ENCODE measurements around the gene MLX. TPM values are rescaled to one million over a fixed set of nuclear protein-coding genes. Genes with fewer than 3 reads are reported as not detected.

The MLX gene, protein sequence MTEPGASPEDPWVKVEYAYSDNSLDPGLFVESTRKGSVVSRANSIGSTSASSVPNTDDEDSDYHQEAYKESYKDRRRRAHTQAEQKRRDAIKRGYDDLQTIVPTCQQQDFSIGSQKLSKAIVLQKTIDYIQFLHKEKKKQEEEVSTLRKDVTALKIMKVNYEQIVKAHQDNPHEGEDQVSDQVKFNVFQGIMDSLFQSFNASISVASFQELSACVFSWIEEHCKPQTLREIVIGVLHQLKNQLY
- 44.5 and 48.4 TPM in 2 replicates for total RNA-seq (2014; rRNA removed; shearing (Covaris generic))

DNA sequence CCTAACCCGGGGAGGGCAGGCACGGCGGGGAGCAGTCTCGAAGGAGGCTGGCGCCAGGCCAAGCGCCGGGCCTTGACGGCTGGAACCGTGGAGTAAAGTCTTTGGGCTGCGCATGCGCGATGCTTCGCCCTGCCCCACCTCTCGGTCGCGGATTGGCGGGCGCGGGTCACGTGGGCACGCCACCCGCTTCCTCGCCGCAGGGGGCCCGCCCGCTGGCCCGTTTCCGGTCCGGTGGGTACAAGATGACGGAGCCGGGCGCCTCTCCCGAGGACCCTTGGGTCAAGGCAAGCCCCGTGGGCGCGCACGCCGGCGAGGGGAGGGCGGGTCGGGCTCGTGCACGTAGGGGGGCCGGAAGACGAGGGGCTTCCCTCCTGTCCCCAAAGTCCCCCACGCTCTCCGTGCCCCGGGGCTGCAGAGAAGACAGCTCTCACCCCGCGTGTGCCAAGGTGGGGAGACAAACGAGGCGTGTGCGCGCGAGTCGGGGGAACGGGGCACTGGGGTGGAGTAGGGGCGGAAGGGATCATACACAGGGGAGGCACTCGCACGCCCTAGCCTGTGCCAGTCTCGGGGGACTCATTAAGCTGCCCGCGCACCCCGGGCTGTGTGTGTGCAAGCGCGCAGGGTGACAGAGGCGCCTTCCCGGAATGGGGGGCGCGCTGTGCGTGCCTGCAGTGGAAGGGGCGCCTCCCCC is at the start of gene MLX:
TSS of gene MLX (plus strand) at position 218 of the 691 bp plus-strand sequence. CDS start at position 243, 25 bp downstream.
- H3K27me3 ChIP-seq, result no peaks in the 10 kb centered on the region
- H3K4me3 ChIP-seq, result peak within 1 kb of the TSS; percentile 80
- H3K36me3 ChIP-seq, result peaks cover 42% of the 10 kb centered on the region
- H3K4me1 ChIP-seq, result peaks cover 5% of the 10 kb centered on the region; the same call in 1 of the 2 replicates
- no peaks in the 10 kb centered on the region for H3K9me3 ChIP-seq (replicated peaks)
- peak within 1 kb of the TSS; percentile 56 for H3K27ac ChIP-seq
- DNase-seq, result peak; percentile 93 to 97

DNA sequence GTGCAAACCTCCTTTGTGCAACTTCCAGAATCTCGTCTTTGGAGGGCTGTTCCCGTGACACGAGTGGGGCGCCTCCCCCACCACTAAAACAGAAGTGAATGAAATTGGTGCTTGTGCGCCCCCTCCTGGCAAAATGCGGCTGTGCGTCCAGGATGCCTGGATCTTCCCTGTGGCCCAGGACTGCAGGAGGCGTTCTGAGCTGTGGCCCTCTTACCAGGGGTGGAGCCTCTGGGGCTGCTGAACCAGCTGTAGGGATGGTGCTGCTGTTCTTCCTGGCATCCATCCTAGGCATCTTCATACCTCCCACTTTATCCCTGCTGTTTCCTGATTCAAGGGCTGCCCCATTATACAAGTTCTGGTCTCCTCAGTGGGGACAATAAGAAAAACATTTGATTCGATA is 49.4 kb upstream of the MLX start:
- Histone ChIP-seq H3K9me3 (replicated peaks) (no peaks in the 10 kb centered on the region), H3K4me3 (no peak overlapping the region), H3K36me3 (0 out of 2 replicates have a peak, but pooled peaks cover 4% of the 10 kb centered on the region), H3K27me3 (no peaks in the 10 kb centered on the region), H3K4me1 (peaks cover 44% of the 10 kb centered on the region), H3K27ac (no peak overlapping the region)
- DNase-seq, result peak; percentile 84 to 91

- Histone ChIP-seq H3K36me3 (0 out of 2 replicates have a peak, but pooled peaks cover 4% of the 10 kb centered on the region), H3K4me3 (no peak overlapping the region), H3K27ac (peak overlapping the region; percentile 89), H3K27me3 (no peaks in the 10 kb centered on the region), H3K9me3 (replicated peaks) (no peaks in the 10 kb centered on the region), H3K4me1 (peaks cover 44% of the 10 kb centered on the region)
- peak; percentile 69 to 80 for DNase-seq
These were observed 48.7 kb upstream of the MLX start for GRCh38 chr17:42518046-42518754.

GRCh38 chr17:42518755-42519545 is 48.0 kb upstream of the MLX start:
- Histone ChIP-seq H3K4me3 (no peak overlapping the region), H3K27ac (peak overlapping the region; percentile 89), H3K27me3 (no peaks in the 10 kb centered on the region), H3K36me3 (0 out of 2 replicates have a peak, but pooled peaks cover 4% of the 10 kb centered on the region), H3K4me1 (peaks cover 44% of the 10 kb centered on the region), H3K9me3 (replicated peaks) (no peaks in the 10 kb centered on the region)
- DNase-seq, result peak; percentile 86 to 91

DNA sequence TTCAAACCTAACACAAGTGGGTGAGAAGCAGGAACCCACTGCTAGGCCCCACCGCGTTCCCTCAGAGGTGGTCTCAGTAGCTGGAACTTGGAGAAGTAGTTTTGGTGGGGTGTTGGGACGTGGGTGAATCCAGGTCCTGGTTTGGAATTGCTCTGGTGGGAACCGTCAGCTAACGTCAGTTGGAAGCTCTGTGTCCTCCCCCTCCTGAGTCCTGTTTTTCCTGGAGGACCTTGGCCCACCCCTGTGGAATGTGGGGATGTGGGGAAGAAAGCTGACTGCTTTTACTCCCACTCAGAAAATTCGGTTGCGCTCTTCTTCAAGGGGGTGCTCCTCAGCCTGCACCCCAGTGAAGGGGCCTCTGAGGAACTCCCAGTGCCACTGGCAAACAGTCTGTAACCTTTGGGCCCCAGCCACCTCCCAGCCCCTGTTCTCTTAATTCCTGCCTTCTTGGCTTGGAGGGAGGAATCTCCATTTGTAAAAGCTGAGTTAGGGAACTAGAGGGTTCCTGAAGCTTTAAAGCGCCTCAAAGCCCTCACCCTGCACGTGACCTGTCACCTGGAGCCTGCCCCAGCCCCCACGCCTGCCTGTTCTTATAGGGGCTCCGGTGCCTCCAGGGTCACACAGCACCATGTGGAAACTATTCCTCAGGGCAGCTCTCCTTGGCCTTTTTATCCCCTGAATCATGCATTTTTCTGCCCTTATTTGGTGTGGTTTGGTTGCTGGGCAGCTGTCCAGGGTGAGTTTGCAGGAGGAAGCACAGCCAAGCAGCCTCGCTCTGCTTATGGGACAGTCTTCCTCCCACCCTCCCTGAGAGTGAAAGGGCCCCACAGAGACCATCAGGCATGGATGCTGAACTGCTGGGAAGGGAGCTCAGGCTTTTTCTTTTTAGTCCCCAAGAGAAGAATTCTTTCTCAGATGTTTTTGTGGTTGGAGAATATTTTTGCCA is 47.1 kb upstream of the MLX start:
- H3K36me3 ChIP-seq, result 0 out of 2 replicates have a peak, but pooled peaks cover 4% of the 10 kb centered on the region
- no peaks in the 10 kb centered on the region for H3K9me3 ChIP-seq (replicated peaks)
- no peaks in the 10 kb centered on the region for H3K27me3 ChIP-seq
- H3K27ac ChIP-seq, result peak overlapping the region; percentile 89
- peak; percentile 89 to 90 for DNase-seq
- H3K4me1 ChIP-seq, result peaks cover 44% of the 10 kb centered on the region
- H3K4me3 ChIP-seq, result 0 out of 2 replicates have a peak overlapping the region, but pooled peaks have one; percentile 3

DNA sequence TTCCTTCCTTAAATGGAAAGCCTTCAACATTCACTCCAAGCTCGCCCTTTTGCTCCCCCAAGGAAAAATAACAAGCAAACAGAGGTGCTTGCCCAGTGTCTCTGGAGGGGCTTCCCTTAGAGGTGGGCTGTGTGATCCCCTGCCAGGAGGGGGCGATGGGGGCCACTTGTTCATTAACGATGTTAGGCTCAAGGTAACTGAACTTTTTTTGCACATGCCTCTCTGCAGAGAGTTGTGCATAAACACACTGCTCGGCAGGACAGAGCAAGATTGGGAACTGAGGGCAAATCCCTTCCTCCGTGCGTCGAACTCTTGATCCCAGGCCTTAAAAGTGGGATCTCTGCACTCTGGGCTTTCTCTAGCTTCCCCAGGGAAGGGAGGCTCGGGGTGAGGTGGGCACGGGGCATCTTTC is 46.4 kb upstream of the MLX start:
- Histone ChIP-seq H3K27ac (peak overlapping the region; percentile 89), H3K4me3 (no peak overlapping the region), H3K4me1 (peaks cover 44% of the 10 kb centered on the region), H3K9me3 (replicated peaks) (no peaks in the 10 kb centered on the region), H3K27me3 (no peaks in the 10 kb centered on the region), H3K36me3 (0 out of 2 replicates have a peak, but pooled peaks cover 4% of the 10 kb centered on the region)
- peak; percentile 57 to 66 for DNase-seq

DNA sequence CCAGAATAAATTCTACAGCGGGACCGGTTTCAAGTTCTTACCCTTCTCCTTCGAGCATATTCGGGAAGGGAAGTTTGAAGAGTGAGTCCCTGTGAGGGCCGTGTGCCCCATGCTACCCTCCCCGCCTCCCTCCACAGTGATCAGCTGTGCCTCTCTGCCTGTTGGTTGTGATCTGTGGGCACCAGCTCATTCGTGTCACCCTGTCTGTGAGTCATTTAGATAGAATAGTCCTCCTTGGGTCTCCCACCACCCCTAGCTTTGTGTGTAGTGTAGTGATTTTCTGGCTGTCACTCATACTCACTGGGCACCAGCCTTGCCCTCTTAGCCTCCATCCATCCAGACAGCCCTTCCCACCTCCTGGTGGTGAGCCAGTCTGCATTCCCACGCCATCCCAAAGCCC is 45.9 kb upstream of the MLX start:
- H3K4me3 ChIP-seq, result no peak overlapping the region
- H3K9me3 ChIP-seq (replicated peaks), result no peaks in the 10 kb centered on the region
- no peak overlapping the region; the same call in 1 of the 2 replicates for H3K27ac ChIP-seq
- no peak for DNase-seq
- no peaks in the 10 kb centered on the region for H3K27me3 ChIP-seq
- H3K36me3 ChIP-seq, result 0 out of 2 replicates have a peak, but pooled peaks cover 4% of the 10 kb centered on the region
- peaks cover 44% of the 10 kb centered on the region for H3K4me1 ChIP-seq

DNA sequence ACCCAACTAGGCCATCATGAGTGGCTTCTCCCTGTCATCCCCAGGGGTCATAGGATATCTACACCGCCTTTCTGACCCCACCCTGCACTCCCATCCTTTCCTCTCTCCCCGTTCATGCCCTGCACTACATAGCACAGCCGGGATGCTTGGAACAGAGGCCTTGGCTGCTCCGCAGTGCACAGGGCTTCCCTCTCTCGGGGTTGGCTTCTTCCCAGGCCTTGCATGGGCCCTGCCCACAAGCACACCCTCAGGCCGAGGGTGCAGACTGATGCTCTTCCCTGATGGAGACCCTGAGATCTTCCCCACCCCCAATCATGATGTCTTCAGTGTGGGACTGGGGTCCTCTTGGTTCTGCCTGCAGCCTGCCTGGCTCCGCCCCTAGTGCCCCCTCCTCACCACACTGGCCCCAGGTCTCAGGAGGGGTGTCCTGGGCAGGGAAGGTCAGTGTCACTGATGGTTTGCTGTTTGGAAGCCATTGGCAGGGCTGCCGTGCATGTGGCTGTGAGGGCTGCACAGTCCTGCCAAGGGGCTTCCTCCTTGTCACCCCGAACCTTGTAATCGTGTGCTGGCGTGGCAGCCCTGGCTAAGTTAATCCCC is 45.1 kb upstream of the MLX start:
- no peak for DNase-seq
- Histone ChIP-seq H3K9me3 (replicated peaks) (no peaks in the 10 kb centered on the region), H3K4me3 (no peak overlapping the region), H3K27me3 (no peaks in the 10 kb centered on the region), H3K36me3 (0 out of 2 replicates have a peak, but pooled peaks cover under 1% of the 10 kb centered on the region), H3K27ac (no peak overlapping the region), H3K4me1 (peaks cover 44% of the 10 kb centered on the region)

DNA sequence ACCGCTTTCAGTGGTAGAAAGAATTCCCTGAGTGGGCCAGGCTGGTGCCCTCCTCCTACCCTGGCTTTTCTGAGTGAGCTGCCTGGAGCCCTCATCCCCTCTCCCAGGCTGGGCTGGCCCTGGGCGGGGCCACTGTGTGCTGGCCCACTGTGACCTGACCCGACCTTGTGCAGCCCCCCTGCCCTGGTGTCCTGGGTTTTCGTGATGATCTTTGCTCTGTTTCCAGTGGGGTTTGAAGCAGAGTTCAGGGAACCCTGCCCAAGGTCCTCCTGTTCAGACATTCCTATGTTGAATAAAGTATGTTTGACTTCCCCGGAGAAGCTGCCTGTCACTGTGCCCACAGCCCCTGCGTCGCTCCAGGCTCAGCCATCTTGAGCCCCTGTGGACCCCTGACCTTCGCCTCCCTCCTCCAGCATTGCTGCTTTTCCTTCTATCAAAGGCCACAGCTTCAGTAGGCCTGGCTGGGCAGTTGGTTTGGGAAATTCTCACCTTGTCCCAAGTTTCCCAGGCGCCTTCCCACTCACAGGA is 44.6 kb upstream of the MLX start:
- Histone ChIP-seq H3K4me1 (peaks cover 42% of the 10 kb centered on the region), H3K9me3 (replicated peaks) (no peaks in the 10 kb centered on the region), H3K27ac (no peak overlapping the region), H3K27me3 (no peaks in the 10 kb centered on the region), H3K36me3 (no peaks in the 10 kb centered on the region), H3K4me3 (no peak overlapping the region)
- no peak for DNase-seq

- H3K36me3 ChIP-seq, result no peaks in the 10 kb centered on the region
- no peak overlapping the region for H3K4me3 ChIP-seq
- H3K4me1 ChIP-seq, result peaks cover 37% of the 10 kb centered on the region
- no peak for DNase-seq
- no peak overlapping the region for H3K27ac ChIP-seq
- no peaks in the 10 kb centered on the region for H3K9me3 ChIP-seq (replicated peaks)
- H3K27me3 ChIP-seq, result no peaks in the 10 kb centered on the region
These were observed 44.1 kb upstream of the MLX start for GRCh38 chr17:42522798-42523278.

DNA sequence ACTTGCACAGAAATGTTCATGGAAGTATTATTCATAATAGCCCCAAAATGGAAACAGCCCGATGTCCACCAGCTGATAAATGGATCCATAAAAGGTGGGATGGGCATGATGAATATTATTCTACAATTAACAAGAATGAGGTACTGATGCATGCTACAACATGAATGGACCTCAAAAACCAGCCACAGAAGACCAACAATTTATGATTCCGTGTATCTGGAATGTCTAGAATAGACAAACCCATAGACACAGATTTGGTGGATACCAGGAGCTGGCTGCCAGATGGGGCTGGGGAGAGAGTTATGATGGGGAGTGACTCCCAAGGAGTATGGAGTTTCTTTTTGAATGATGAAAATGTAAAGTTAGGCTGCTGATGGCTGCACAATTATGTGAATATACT is 41.7 kb upstream of the MLX start:
- no peak overlapping the region for H3K4me3 ChIP-seq
- peaks cover 13% of the 10 kb centered on the region for H3K4me1 ChIP-seq
- H3K9me3 ChIP-seq (replicated peaks), result no peaks in the 10 kb centered on the region
- H3K27me3 ChIP-seq, result no peaks in the 10 kb centered on the region
- H3K27ac ChIP-seq, result no peak overlapping the region
- no peak for DNase-seq
- H3K36me3 ChIP-seq, result no peaks in the 10 kb centered on the region

DNA sequence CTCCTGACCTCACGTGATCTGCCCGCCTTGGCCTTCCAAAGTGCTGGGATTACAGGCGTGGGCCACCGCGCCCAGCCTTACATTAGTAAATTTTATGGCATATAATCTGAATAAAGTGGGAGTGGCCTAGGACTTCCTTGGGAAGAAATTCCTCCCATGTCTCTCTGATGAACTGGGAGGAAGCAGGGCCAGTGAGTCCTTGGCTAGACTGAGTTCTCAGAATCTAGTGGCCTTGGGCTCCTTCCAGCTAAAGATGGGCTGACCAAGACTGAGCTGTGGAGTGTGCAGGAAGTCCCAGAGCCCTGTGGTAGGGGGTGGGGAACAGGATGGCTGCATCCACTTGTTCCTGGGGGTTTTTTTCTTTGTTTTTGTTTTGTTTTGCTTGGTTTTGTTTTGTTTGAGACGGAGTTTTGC is 40.9 kb upstream of the MLX start:
- H3K4me1 ChIP-seq, result peaks cover 8% of the 10 kb centered on the region
- DNase-seq, result no peak
- no peak overlapping the region for H3K27ac ChIP-seq
- H3K27me3 ChIP-seq, result no peaks in the 10 kb centered on the region
- no peaks in the 10 kb centered on the region for H3K36me3 ChIP-seq
- H3K4me3 ChIP-seq, result no peak overlapping the region
- H3K9me3 ChIP-seq (replicated peaks), result no peaks in the 10 kb centered on the region

- DNase-seq, result no peak
- Histone ChIP-seq H3K9me3 (replicated peaks) (no peaks in the 10 kb centered on the region), H3K4me1 (0 out of 2 replicates have a peak, but pooled peaks cover 2% of the 10 kb centered on the region), H3K4me3 (no peak overlapping the region), H3K36me3 (no peaks in the 10 kb centered on the region), H3K27ac (no peak overlapping the region), H3K27me3 (no peaks in the 10 kb centered on the region)
These were observed 39.0 kb upstream of the MLX start for GRCh38 chr17:42527932-42528331.
